HG03457 (cell line): ENCODE measurements around the gene SEMA3B.
"Not testable (repeated sequence)": the region's sequence is repeated elsewhere in the genome, so short reads cannot be mapped to it uniquely, and the experiment has no call there.

Source experiments
- ATAC-seq: cut with Tn5 transposase; IDR thresholded peaks from one replicate; pipeline ENCODE4 v1.9.1; 2021; ENCODE audit warnings: moderate number of reproducible peaks; ENCODE audit not compliant: unreplicated experiment

Gene SEMA3B

DNA sequence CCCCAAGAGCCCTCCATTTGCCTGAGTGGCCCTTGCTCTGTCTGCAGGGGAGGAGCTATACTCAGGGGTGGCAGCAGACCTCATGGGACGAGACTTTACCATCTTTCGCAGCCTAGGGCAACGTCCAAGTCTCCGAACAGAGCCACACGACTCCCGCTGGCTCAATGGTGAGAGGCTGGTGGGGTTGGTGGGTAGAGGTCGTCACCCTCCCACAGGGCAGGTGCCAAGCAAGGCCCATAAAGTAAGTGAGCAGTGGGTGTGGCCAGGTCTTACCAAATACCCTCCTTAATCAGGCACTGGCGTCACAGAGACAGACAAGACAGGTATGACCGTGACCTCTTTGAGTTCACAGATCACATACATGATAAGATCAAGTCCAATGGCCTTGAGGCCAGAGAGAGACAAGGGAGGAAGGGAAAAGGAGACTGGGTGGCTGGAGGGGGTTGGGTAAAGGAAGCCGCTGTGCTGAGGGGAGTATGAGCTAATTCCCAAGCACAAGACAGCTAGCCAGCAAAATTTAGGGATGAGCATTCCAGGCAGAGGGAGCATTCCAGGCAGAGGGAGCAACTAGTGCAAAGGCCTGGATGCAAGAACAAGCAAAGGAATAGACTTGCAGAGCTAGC, 2.5 kb downstream of the SEMA3B start:
- ATAC-seq, result no peak

DNA sequence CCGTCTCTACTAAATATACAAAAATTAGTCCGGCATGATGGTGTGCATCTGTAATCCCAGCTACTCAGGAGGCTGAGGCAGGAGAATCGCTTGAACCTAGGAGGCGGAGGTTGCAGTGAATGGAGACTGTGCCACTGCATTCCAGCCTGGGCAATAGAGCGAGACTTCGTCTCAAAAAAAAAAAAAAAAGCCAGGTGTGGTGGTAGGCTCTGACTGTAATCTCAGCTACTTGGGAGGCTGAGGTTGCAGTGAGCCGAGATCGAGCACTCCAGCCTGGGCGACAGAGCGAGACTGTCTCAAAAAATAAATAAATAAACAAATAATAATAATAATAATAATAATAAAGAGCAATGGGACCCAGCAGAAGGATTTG, 3.6 kb downstream of the SEMA3B start:
- not testable (repeated sequence) for ATAC-seq

DNA sequence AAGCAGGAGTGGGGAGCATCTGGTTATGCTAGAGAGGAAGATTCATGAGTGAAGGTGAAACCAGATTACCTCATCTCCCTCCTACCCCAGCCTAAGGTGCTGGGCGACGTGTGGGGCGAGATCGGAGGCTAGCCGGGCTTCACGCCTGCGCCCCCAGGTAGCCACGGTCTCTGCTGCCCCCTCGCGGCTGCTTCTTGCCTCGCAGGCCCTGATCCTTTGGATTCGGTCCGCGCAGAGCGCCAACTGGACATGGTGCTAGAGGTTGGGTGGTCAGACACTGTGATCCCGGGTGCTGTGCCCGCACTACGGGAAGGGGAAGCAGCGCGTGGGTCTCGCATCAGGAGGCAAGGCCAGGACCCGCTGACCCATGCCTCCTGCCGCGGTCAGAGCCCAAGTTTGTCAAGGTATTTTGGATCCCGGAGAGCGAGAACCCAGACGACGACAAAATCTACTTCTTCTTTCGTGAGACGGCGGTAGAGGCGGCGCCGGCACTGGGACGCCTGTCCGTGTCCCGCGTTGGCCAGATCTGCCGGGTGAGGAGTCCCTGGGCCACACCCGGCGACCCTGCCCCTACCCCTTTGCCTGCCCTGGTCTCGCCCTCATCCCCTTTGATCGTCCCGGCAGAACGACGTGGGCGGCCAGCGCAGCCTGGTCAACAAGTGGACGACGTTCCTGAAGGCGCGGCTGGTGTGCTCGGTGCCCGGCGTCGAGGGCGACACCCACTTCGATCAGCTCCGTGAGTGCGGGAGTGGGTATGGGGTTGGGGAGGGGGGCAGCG, 4.2 kb downstream of the SEMA3B start:
- peak; percentile 60 for ATAC-seq

DNA sequence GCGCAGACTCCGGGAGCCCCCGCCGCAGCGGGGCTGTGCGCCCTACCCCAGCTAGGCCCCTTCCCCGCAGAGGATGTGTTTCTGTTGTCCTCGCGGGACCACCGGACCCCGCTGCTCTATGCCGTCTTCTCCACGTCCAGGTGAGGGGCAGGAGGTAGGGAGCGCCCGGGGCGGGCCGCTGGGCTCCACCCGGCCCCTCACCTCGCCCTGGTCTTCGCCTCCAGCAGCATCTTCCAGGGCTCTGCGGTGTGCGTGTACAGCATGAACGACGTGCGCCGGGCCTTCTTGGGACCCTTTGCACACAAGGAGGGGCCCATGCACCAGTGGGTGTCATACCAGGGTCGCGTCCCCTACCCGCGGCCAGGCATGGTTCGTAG, 4.7 kb downstream of the SEMA3B start:
- ATAC-seq, result no peak

DNA sequence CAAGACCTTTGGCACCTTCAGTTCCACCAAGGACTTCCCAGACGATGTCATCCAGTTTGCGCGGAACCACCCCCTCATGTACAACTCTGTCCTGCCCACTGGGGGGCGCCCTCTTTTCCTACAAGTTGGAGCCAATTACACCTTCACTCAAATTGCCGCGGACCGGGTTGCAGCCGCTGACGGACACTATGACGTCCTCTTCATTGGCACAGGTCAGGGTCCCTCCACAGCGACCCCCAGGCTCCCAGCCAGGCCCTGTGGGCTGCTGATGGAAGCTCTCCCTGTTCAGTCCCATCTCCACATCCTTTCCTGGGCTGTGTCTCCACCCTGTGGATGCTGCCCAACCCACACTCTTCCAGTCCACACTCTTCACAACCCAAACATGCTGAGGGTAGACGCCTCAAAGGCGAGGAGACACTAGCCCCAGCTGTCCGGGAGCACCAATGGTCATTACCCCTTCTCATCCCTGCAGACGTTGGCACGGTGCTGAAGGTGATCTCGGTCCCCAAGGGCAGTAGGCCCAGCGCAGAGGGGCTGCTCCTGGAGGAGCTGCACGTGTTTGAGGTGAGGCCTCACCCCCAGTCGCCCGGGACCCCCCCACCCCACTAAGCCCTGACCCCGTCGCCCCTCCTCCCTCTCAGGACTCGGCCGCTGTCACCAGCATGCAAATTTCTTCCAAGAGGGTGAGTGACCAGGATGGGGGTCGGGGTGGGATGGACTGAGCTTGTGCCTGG, 5.6 kb downstream of the SEMA3B start:
- ATAC-seq, result no peak

DNA sequence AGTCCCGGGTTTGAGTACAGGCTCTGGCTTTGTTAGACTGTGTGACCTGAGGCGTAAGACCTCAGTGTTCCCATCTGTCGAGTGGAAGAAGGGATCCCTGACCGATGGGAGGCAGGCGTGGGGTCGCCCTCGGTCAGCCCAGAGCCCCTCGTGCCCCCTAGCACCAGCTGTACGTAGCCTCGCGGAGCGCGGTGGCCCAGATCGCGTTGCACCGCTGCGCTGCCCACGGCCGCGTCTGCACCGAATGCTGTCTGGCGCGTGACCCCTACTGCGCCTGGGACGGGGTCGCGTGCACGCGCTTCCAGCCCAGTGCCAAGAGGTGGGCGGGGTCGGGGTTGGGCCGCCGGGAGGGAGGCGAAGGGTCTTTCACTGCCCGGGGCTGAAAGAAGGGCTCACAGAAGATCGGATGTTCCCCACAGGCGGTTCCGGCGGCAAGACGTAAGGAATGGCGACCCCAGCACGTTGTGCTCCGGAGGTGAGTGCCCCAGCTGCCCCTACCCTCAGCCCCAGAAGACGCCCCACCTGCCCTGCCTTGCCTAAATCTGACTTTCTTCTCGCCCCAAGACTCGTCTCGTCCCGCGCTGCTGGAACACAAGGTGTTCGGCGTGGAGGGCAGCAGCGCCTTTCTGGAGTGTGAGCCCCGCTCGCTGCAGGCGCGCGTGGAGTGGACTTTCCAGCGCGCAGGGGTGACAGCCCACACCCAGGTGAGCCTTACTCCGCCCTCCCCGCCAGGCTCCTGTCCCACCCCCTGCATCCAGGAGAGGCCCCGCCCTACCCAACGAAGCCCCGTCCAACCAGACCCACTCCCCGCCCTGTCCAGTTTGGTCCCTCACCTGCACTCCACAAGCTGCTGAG, 6.4 kb downstream of the SEMA3B start:
- no peak for ATAC-seq

DNA sequence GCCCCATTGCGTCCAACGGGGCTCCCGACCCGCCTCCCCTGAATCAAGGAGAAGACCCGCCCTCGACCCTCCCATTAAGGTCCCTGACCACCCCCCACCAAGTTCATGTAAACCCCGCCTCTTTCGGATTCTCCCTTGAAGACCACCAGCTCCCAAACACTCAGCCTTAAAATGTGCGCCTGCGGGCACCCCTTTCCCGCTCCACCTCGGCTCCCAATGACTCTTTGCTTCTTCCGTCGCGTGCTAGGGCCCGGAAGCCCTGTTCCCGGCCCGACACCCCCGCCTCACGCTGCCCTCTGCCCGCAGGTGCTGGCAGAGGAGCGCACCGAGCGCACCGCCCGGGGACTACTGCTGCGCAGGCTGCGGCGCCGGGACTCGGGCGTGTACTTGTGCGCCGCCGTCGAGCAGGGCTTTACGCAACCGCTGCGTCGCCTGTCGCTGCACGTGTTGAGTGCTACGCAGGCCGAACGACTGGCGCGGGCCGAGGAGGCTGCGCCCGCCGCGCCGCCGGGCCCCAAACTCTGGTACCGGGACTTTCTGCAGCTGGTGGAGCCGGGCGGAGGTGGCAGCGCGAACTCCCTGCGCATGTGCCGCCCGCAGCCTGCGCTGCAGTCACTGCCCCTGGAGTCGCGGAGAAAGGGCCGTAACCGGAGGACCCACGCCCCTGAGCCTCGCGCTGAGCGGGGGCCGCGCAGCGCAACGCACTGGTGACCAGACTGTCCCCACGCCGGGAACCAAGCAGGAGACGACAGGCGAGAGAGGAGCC, 7.2 kb downstream of the SEMA3B start:
- ATAC-seq, result no peak

DNA sequence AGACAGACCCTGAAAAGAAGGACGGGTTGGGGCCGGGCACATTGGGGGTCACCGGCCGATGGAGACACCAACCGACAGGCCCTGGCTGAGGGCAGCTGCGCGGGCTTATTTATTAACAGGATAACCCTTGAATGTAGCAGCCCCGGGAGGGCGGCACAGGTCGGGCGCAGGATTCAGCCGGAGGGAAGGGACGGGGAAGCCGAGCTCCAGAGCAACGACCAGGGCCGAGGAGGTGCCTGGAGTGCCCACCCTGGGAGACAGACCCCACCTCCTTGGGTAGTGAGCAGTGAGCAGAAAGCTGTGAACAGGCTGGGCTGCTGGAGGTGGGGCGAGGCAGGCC, 7.8 kb downstream of the SEMA3B start:
- ATAC-seq, result no peak

DNA sequence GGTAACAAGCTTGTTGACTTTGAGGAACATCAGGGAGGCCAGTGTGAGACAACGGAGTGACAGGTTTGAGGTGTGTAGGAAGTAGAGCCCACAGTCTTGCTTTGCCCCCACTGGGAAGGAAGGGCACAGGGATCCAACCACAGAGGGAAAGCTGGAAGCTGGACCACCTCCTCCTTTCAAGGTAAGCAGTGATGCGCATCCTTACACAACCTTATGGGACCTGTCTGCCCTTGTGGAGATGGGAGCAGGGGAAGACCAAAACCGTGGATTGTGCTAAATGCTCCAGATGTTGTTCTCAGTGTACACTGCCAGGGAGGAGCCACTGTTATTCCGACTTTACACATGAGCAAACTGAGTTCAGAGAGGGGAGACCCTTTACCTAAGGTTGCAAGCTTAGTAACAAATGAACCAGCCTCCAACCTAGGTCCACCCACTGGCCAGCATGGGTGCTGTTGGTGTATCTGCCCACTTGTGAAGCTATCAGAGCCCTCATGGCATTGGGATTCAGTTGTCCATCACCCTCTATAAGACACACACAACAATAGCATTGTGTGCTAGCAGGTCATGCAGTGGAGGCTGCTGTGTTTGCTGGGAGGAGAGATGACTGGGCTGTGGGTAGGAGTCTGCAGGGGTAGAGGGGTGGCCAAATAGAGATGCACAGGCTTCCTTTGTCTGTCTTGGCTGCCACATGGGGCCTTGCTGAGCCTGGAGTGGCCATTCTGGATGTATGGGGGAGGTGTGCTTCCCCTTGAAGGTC, 9.4 kb downstream of the SEMA3B start:
- ATAC-seq, result no peak

DNA sequence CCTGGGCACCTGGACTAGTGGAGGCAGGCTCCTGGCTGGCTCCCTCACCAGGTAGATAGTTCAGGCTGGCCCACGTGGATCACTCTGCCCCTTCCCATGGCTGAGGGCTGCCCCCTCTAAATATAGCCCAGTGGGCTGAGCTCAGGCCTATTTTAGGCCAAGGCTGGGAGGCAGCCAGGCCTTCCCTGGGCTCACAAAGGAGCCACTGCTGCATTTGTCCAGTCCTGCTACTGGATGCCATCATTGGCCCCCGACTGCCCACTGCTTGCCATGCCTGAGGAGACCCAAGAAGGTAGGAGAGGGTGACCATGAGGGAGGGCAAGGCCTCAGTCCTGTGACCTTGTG, 9.9 kb downstream of the SEMA3B start, which contains the start of gene LSMEM2:
LSMEM2 (plus strand) TSS at position 208 of the 345 bp plus-strand sequence; CDS start at position 235, 27 bp downstream.
- ATAC-seq, result no peak

DNA sequence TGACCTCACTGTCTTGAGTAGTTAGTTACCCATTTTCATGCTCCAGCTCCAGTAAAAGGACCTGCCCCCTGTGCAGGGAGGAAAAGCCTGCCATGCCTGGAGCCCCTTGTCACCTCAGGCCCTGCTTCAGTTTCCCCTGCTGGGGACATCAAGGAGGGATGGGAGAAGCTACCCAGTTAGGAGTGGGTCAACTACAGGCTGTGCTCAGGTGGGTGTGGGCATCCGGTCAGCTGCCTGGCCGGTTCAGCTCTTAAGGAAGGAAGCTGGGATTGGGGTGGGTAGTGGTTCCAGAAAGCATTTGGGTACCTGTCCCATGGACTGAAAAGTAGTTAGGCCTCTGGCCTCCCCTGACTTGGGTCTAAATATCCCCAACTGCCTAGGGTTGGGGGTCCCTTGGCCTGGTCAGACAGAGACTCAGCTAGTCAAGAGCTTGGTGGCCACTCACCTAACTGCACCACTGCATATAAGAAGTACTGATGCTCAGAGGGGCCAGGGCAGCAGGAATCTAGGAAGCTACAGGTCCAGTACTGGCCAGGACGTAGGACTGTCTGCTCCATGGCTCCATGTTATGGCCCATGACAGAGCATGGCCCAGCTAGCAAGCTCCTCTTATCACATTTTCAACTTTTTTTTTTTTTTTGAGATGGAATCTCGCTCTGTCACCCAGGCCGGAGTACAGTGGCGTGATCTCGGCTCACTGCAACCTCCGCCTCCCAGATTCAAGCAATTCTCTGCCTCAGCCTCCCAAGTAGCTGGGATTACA, 10.5 kb downstream of the SEMA3B start:
- ATAC-seq, result no peak

DNA sequence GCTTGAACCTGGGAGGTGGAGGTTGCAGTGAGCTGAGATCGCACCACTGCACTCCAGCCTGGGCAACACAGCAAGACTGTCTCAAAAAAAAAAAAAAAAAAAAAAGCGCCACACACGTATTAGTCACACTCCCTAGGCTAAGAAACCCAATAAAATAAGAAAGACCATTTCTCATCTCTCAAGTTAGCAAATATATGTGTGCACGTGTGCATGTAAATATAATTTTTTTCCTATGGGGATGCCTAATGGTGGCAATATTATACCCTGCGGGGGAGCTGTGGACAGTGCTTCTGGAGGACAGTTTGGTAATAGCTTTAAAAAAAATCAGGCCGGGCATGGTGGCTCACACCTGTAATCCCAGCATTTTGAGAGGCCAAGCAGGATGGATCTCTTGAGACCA, 15.2 kb downstream of the SEMA3B start:
- ATAC-seq, result not testable (repeated sequence)

DNA sequence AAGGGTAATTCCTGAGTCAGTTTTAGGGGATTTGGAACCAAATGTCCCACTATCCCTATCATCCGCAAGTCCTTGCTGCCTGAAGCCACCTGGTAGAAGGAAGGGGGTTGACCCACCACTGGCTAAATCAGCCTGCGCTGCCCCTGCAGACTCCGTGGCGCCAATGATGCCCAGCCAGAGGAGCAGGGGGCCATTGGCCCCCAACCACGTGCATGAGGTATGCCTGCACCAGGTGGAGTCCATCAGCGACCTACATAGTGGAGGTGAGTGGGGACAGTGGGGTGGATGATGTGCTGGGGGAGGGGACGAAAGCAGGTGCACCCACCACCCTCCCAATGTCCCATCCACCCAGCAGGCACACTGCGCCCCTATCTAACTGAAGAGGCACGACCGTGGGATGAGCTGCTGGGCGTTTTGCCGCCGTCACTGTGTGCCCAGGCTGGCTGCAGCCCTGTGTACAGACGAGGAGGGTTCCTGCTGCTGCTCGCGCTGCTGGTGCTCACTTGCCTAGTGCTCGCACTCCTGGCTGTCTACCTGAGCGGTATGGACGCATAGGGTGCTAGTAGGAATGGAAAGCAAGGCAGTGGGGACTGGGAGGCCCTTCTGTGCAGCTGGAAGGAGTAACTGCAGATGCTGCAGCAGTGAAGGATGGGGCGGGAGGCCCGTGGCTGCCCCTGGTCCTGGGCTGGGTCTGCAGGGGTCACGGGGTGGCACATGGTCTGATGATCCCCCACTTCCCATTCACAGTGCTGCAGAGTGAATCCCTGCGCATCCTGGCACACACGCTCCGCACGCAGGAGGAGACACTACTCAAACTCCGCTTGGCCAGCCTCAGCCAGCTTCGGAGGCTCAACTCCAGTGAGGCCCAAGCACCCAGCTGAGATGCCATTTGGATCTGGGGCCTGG, 17.6 kb downstream of the SEMA3B start:
- ATAC-seq, result no peak

DNA sequence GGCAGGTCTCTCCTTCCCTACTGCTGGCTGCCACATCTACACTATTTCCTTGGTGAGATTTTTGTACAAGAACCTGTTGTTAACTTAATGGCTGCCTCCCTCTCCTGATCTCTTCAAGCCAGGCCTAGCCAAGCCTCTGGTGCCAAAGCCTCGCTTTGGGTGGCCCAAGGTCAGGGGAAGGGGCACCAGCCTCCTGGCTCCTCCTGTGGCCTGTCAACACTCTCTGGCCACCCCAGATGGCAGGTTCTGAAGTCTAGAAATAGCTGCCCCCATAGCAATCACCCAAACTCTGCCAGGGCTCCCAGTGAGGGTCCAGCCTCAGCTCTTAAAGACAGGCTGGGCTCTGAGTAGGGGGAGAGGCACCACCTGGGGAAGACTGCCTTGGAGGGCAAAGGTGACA, 18.3 kb downstream of the SEMA3B start:
- no peak for ATAC-seq

DNA sequence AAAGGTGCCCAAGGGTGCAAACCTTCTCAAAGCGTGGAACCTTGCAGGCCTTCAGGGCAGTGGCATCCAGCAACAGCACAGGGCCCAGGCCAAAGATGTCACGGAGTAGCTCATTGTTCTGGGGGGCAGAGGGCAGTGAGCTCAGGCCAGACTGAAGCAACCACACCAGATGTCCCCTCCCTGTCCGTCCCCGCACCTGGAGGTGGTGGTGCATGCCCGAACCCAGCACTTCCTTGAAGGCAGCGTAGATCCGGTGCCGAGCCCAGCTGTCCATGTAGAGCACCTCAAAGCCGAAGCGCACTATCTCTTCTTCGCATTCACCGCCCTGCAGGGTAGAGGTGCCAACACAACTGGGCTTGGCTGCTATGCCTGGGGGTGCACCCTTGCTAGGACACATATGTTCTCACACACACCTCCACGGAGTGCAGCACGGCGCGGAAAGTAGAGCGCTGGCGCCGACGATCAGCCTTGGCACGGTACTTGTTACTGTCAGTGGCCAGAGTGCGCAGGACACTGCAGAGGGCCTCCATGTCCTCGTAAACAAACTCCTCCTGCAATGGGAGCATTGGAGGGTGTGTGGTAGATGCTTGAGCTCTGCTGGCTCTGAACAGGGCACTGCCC, 19.6 kb downstream of the SEMA3B start:
- no peak for ATAC-seq

DNA sequence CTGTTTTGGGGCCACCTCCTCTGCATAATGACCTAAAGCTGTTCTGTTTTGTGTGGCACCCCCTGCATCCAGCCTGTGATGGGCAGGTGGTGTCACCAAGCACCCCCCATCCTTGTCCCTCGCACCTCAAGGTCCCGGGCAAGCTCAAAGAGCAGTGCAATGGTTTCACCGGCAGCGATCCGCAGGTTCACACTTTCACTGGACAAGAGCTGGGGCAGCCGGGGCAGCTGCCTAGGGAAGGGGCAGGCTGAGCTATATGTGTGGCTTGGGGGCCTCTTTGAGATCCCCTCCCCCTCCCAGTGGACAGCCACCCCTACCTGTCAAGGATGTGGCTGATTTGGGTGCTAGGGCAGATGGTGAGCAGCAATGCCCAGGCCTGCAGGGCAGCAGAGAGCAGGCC, 20.2 kb downstream of the SEMA3B start:
- ATAC-seq, result no peak

DNA sequence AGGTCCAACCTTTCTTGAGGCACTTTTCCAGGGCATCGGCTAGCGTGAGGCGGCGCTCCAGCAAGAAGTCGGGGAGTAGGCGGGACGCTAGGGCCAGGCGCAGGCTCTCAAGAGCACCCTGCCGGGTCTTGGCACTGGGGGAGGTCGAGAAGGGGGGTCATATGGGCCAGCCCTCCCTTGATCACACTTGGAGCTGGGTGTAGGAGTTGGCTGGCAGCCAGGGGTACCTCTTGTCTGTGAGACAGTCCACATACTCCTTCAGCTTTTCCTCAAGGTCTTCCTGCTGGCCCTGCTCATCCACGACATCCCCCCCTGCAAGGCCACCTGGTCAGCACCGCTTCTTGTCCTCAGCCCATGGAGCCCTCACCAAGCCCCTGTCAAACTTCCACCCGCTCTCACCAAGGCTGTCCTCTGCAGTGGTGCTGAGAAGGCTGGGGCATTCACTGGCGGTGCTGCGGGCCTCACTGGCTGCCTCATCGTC, 21.3 kb downstream of the SEMA3B start:
- no peak for ATAC-seq
